Ascending aorta (tissue), 2 donors: ENCODE measurements around the gene OR2D3. TPM values are rescaled to one million over a fixed set of nuclear protein-coding genes. Genes with fewer than 3 reads are reported as not detected.
"Not testable (repeated sequence)": the region's sequence is repeated elsewhere in the genome, so short reads cannot be mapped to it uniquely, and the experiment has no call there.

Experiments used
- DNase-seq, 2 donors: peaks; one replicate each; pipeline ENCODE4 v3.0.0-alpha.2; 2019; ENCODE audit warnings: low spot score in 2 of 2
- H3K27ac ChIP-seq, 2 donors: fragments of 200-600 bp; sonication (generic); one replicate each; pipeline ENCODE4 v1.5.1; 2016 to 2017; ENCODE audit warnings: mild to moderate bottlenecking in 1 of 2
- H3K27me3 ChIP-seq: fragments of 200-600 bp; sonication (generic); one replicate; pipeline ENCODE4 v1.5.1; 2017
- H3K36me3 ChIP-seq, 2 donors: fragments of 200-600 bp; sonication (generic); one replicate each; pipeline ENCODE4 v1.5.1; 2016
- H3K4me1 ChIP-seq, 2 donors: fragments of 200-600 bp; sonication (generic); one replicate each; pipeline ENCODE4 v1.5.1; 2016 to 2017; ENCODE audit warnings: mild to moderate bottlenecking in 1 of 2
- H3K4me3 ChIP-seq, 2 donors: fragments of 200-600 bp; sonication (generic); one replicate each; pipeline ENCODE4 v1.5.1; 2016 to 2017; ENCODE audit warnings: mild to moderate bottlenecking in 1 of 2
- H3K9me3 ChIP-seq, 2 donors: fragments of 200-600 bp; sonication (generic); one replicate each; pipeline ENCODE4 v1.5.1; 2016
- CTCF ChIP-seq, 3 experiments: fragments of 200-600 bp in 2 of 3; fragments of 450-650 bp in 1 of 3; sonication (generic) in 2 of 3; IDR thresholded peaks; one replicate each; pipeline ENCODE4 v1.5.1; 2016 to 2019; ENCODE audit warnings: antibody characterized with exemption in 3 of 3, mild to moderate bottlenecking in 1 of 3, moderate library complexity in 1 of 3
- intact Hi-C: fragments of 100-400 bp; cut with DNase I; formaldehyde crosslinking; loops from one replicate; pipeline ENCODE4 v1.15.1; 2023
- total RNA-seq: library from RNA; depleted of rRNA; stranded (reverse); fragments of >200 nt; gene quantifications from one replicate; pipeline ENCODE4 v1.1.0, GENCODE V29; 2016

Gene OR2D3
- total RNA-seq, 1 donor from 2014 or later = not detected

- H3K36me3 ChIP-seq = no peaks in the 10 kb centered on the region
- H3K9me3 ChIP-seq = no peaks in the 10 kb centered on the region
- peaks cover 0 to 3% of the 10 kb centered on the region in 2 donors for H3K4me1 ChIP-seq
- no peaks in the 10 kb centered on the region for H3K27me3 ChIP-seq
- intact Hi-C loops = no loop called here
- no peak for DNase-seq
- no peak overlapping the region for H3K4me3 ChIP-seq
- no peak overlapping the region for H3K27ac ChIP-seq
- TF ChIP-seq CTCF (IDR thresholded peaks at IDR 0.05) = no peak
Measured at GRCh38 chr11:6932145-6932544, 11.3 kb downstream of the OR2D3 start.

GRCh38 chr11:6941970-6942369 lies 21.2 kb downstream of the OR2D3 start:
- no peaks in the 10 kb centered on the region for H3K27me3 ChIP-seq
- intact Hi-C loops = no loop called here
- TF ChIP-seq CTCF (IDR thresholded peaks at IDR 0.05) = no peak
- H3K9me3 ChIP-seq = no peaks in the 10 kb centered on the region
- no peak overlapping the region for H3K27ac ChIP-seq
- no peaks in the 10 kb centered on the region for H3K36me3 ChIP-seq
- no peaks in the 10 kb centered on the region for H3K4me1 ChIP-seq
- H3K4me3 ChIP-seq = no peak overlapping the region
- DNase-seq = no peak

GRCh38 chr11:6943131-6943530 lies 22.3 kb downstream of the OR2D3 start:
- TF ChIP-seq CTCF (IDR thresholded peaks at IDR 0.05) = no peak
- intact Hi-C loops = no loop called here

GRCh38 chr11:6954248-6954647 lies 33.4 kb downstream of the OR2D3 start:
- H3K4me3 ChIP-seq, H3K4me1 ChIP-seq, H3K27me3 ChIP-seq, H3K9me3 ChIP-seq, H3K36me3 ChIP-seq, DNase-seq, intact Hi-C loops, H3K27ac ChIP-seq: not testable (repeated sequence)

More at GRCh38 chr11:6943131-6943530, 22.3 kb downstream of the OR2D3 start:
- no peak overlapping the region for H3K27ac ChIP-seq
- H3K9me3 ChIP-seq = no peaks in the 10 kb centered on the region
- no peak overlapping the region for H3K4me3 ChIP-seq
- H3K36me3 ChIP-seq = no peaks in the 10 kb centered on the region
- DNase-seq = no peak
- H3K4me1 ChIP-seq = no peaks in the 10 kb centered on the region
- H3K27me3 ChIP-seq = no peaks in the 10 kb centered on the region

- peaks cover 0 to 4% of the 10 kb centered on the region in 2 donors for H3K9me3 ChIP-seq
- no peaks in the 10 kb centered on the region for H3K4me1 ChIP-seq
- no peaks in the 10 kb centered on the region for H3K27me3 ChIP-seq
- no peak for DNase-seq
- H3K27ac ChIP-seq = no peak overlapping the region
- intact Hi-C loops = no loop called here
- no peak overlapping the region for H3K4me3 ChIP-seq
- H3K36me3 ChIP-seq = no peaks in the 10 kb centered on the region
- TF ChIP-seq CTCF (IDR thresholded peaks at IDR 0.05) = no peak
Measured at GRCh38 chr11:6962141-6962540, 41.3 kb downstream of the OR2D3 start.

- Histone ChIP-seq H3K4me3 (no peak overlapping the region), H3K36me3 (no peaks in the 10 kb centered on the region), H3K9me3 (peaks cover 0 to 4% of the 10 kb centered on the region in 2 donors), H3K27me3 (no peaks in the 10 kb centered on the region), H3K27ac (no peak overlapping the region), H3K4me1 (no peaks in the 10 kb centered on the region)
- intact Hi-C loops = no loop called here
- no peak for DNase-seq
- no peak for TF ChIP-seq CTCF (IDR thresholded peaks at IDR 0.05)
Measured at GRCh38 chr11:6962673-6963072, 41.9 kb downstream of the OR2D3 start.
